Panc1 (cell line): ENCODE results near the gene FAM234B. TPM values are rescaled to one million over a fixed set of nuclear protein-coding genes. Genes with fewer than 3 reads are reported as not detected.

ENCODE experiments used
- ATAC-seq: fragments of 200-7000 bp; cut with Tn5 transposase; 2 replicates; pipeline ENCODE4 v1.9.1; 2020; ENCODE audit warnings: mild to moderate bottlenecking, moderate library complexity
- BruUV-seq: library from RNA; stranded (reverse); fragments of 400-500 nt; replicated peaks from 2 replicates; lab custom pipeline; 2021; lab: Mats Ljungman, UMichigan
- CTCF ChIA-PET: fragments of 300-600 bp; sonication (Branson Sonifier 250); formaldehyde crosslinking; loops from one replicate; lab custom pipeline; 2022; ENCODE audit warnings: antibody characterized with exemption; lab: Charles Lee
- POLR2A ChIA-PET: fragments of 300-600 bp; sonication (Branson Sonifier 250); formaldehyde crosslinking; loops from one replicate; lab custom pipeline; 2022; ENCODE audit warnings: antibody characterized with exemption; lab: Charles Lee
- DNase-seq: peaks from one replicate; pipeline ENCODE4 v3.0.0-alpha.2; 2010; ENCODE audit warnings: low read depth, low spot score
- H3K27ac ChIP-seq: 2 replicates; pipeline ENCODE4 v1.5.1; 2011; ENCODE audit warnings: mild to moderate bottlenecking, low read length, inconsistent platforms
- H3K27me3 ChIP-seq: fragments of 200-500 bp; sonication (Bioruptor generic); 2 replicates; pipeline ENCODE4 v1.6.0; 2014; ENCODE audit warnings: low read length, inconsistent platforms; ENCODE audit not compliant: control insufficient read depth, insufficient read depth
- H3K36me3 ChIP-seq: fragments of 200-500 bp; sonication (Bioruptor generic); 2 replicates; pipeline ENCODE4 v1.5.1; 2014; ENCODE audit warnings: inconsistent platforms, mild to moderate bottlenecking, low read length, moderate library complexity; ENCODE audit not compliant: control insufficient read depth, insufficient read depth
- H3K4me1 ChIP-seq: 2 replicates; pipeline ENCODE4 v1.5.1; 2011; ENCODE audit warnings: inconsistent platforms, mild to moderate bottlenecking, low read length, moderate library complexity; ENCODE audit not compliant: control insufficient read depth, insufficient read depth
- H3K4me3 ChIP-seq, 2 experiments: 2 replicates each; pipeline ENCODE4 v1.5.1; 2011 to 2012; ENCODE audit warnings: low read depth in 2 of 2, low read length in 2 of 2, mild to moderate bottlenecking in 2 of 2, inconsistent platforms in 1 of 2, moderate library complexity in 1 of 2
- H3K9me3 ChIP-seq: fragments of 200-500 bp; sonication (Bioruptor generic); 2 replicates; pipeline ENCODE4 v1.5.1; 2014; ENCODE audit warnings: low read depth, mild to moderate bottlenecking, inconsistent platforms, low read length, moderate library complexity; ENCODE audit not compliant: control insufficient read depth, insufficient read depth
- CTCF ChIP-seq: fragments of 450-650 bp; IDR thresholded peaks from 2 replicates; pipeline ENCODE4 v1.5.1; 2017; ENCODE audit warnings: mild to moderate bottlenecking
- POLR2AphosphoS5 ChIP-seq: IDR thresholded peaks from 2 replicates; pipeline ENCODE4 v1.6.1; 2012; ENCODE audit warnings: mild to moderate bottlenecking, low read depth, low read length, moderate library complexity
- REST ChIP-seq, 2 experiments: IDR thresholded peaks; 2 replicates each; pipeline ENCODE4 v1.6.1; 2011 to 2012; ENCODE audit warnings: low read depth in 2 of 2, control low read depth in 1 of 2, low read length in 1 of 2, mild to moderate bottlenecking in 1 of 2, moderate library complexity in 1 of 2; ENCODE audit not compliant: insufficient read depth in 1 of 2
- SIN3A ChIP-seq: IDR thresholded peaks from 2 replicates; pipeline ENCODE4 v1.6.1; 2012; ENCODE audit warnings: low read depth, mild to moderate bottlenecking, low read length, moderate library complexity, borderline replicate concordance; ENCODE audit not compliant: insufficient read depth
- TCF7L2 ChIP-seq: IDR thresholded peaks from 2 replicates; pipeline ENCODE4 v1.6.1; 2011; ENCODE audit warnings: mild to moderate bottlenecking, low read depth, low read length, inconsistent platforms
- in situ Hi-C: cut with HindIII; loops from 2 replicates; pipeline ENCODE4 v1.10.0; 2016; ENCODE audit warnings: low sequenced_read_pairs, low pct_unique_long_range_greater_than_20kb
- intact Hi-C: fragments of 100-400 bp; cut with micrococcal nuclease; formaldehyde crosslinking; loops from one replicate; pipeline ENCODE4 v1.10.0; 2022; ENCODE audit not compliant: unreplicated experiment
- total RNA-seq: library from RNA; stranded (reverse); gene quantifications from one replicate; pipeline ENCODE4 v1.2.1, GENCODE V29; 2021; ENCODE audit not compliant: unreplicated experiment

The FAM234B gene
- total RNA-seq, 1 experiment from 2014 or later, result 5.4 TPM

GRCh38 chr12:13000925-13001774 is 43.0 kb upstream of the FAM234B start:
- Histone ChIP-seq H3K4me3 (peak overlapping the region; percentile 71 to 72), H3K27me3 (no peaks in the 10 kb centered on the region), H3K36me3 (no peaks in the 10 kb centered on the region), H3K9me3 (no peaks in the 10 kb centered on the region), H3K27ac (peak overlapping the region; percentile 65), H3K4me1 (no peaks in the 10 kb centered on the region; the same call in none of the 2 replicates)
- CTCF ChIA-PET, result no interaction called here
- no peak for TF ChIP-seq SIN3A
- TF ChIP-seq CTCF, result peak; percentile 71
- intact Hi-C loops (no loop called here), in situ Hi-C loops (no loop called here)
- ATAC-seq, result peak; percentile 54
- BruUV-seq, result no TSS peak
- POLR2A ChIA-PET, result no interaction called here
- no peak for DNase-seq

- BruUV-seq, result no TSS peak
- TF ChIP-seq REST (IDR thresholded peaks at IDR 0.05; ENCODE audit: insufficient read depth in 1 of 2, low read depth in 2 of 2, low read length in 1 of 2), result no peak
- no peak for TF ChIP-seq TCF7L2
- TF ChIP-seq POLR2AphosphoS5, result no peak
- no peak for TF ChIP-seq SIN3A
- TF ChIP-seq CTCF, result no peak
- in situ Hi-C loops (no loop called here), intact Hi-C loops (no loop called here)
- ChIA-PET CTCF (no interaction called here), POLR2A (no interaction called here)
- no peaks in the 10 kb centered on the region for H3K27me3 ChIP-seq
- peak overlapping the region; percentile 71 to 72 for H3K4me3 ChIP-seq
- H3K9me3 ChIP-seq, result no peaks in the 10 kb centered on the region
- DNase-seq, result no peak
- H3K4me1 ChIP-seq, result no peaks in the 10 kb centered on the region; the same call in none of the 2 replicates
- H3K36me3 ChIP-seq, result no peaks in the 10 kb centered on the region
- H3K27ac ChIP-seq, result no peak overlapping the region
- ATAC-seq, result no peak
These were observed 42.5 kb upstream of the FAM234B start for GRCh38 chr12:13001775-13002040.
